Stimulated activated CD4-positive, alpha-beta T cell treated with anti-CD3 and anti-CD28 coated beads, Interleukin-1b, Interleukin-23, amount 100 ng/mL, for 24 hours (primary cell): ENCODE data around the gene ECPAS.
"Not testable (repeated sequence)": the region's sequence is repeated elsewhere in the genome, so short reads cannot be mapped to it uniquely, and the experiment has no call there.

ENCODE experiments used
- DNase-seq, 4 experiments: peaks; one replicate each; pipeline ENCODE4 v3.0.0-alpha.2; 2020; ENCODE audit warnings: low read depth in 4 of 4, low spot score in 1 of 4

The ECPAS gene

DNA sequence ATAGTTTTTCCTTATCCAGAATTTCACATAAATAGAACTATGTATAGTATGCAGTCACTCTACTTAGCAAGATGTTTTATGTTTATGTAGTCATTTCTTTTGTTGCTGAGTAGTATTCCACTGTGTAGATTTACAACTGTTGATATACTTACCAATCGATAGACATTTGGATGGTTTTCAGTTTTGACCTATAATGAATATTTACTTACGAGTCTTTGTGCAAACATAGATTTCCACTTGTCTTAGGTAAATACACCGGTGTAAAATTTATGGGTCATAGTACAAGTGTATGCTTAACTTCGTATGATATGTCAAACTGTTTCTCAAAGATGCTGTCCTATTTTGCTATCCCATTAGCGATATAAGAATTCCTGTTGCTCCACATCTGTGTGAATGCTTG lies 134.4 kb downstream of the ECPAS start:
- DNase-seq = no peak

DNA sequence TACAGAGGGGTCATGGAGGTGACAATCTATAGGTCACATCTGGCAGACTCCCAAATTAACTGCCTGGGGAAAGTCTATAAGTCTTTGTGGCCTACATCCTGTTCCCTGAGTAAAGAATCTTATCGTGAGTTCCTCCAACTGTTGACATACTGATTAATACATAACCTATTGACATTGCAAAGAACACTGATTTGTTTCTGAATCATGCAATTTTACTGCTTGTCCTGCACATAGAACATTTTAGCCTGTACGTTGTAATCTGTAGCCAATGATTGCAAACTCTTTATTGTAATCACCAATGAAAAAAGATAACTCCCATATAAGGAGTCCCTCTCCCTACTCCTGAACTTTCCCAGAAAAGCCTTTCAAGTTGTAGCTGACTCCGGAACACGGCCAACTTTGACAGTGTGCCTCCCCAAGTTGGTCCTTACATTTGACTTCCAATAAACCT lies 135.3 kb downstream of the ECPAS start:
- DNase-seq = no peak

DNA sequence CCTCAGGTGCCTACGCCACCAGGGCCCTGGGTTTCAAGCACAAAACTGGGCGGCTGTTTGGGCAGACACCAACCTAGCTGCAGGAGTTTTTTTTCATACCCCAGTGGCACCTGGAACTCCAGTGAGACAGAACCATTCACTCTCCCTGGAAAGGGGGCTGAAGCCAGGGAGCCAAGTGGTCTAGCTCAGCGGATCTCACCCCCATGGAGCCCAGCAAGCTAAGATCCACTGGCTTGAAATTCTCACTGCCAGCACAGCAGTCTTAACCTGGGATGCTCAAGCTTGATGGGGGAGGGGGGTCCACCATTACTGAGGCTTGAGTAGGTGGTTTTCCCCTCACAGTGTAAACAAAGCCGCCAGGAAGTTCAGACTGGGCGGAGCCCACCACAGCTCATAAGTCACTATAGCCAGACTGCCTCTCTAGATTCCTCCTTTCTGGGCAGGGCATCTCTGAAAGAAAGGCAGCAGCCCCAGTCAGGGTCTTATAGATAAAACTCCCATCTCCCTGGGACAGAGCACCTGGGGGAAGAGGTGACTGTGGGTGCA lies 149.8 kb downstream of the ECPAS start:
- not testable (repeated sequence) for DNase-seq

DNA sequence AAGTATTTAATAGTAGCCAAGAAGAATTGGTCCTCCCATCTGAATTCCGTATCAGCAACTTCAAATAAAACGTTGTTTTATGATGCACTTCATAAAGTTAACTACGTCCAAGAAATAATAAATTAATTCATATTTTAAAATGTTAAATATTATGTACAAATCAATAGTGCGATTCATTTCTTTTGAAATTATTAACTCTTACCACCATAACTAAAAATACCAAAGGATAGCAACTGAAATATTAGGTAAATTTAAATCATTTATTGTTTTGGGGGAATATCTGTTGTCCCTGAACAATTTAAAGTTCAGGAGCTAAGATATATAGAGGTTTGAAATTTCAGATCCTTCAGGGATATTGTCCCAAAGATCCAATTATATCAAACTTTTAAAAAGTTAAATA lies 154.1 kb downstream of the ECPAS start, which contains the start of gene OR2K2:
OR2K2 (minus strand) TSS at position 101 of the 400 bp plus-strand sequence. CDS start 1,791 bp downstream, outside the sequence.
- DNase-seq = no peak

DNA sequence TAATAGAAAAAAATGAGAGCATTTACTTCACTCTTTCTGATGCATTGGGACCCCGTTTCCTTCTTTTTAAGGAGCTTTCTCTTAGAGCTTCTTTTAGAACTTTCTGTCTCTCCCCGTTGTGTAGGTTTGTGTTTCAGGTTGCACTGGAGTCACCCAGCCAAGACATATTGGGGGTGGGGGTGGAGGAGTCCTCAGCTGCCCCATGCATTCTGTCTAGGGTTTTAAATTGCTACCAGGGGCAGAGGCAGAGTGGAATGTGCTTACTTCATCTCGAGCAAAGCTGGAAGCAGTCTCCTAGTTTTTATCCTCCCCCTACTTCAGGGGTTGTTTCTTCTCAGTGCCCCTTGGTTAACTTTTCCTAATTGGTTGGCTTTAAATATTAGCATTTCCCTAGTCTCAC lies 163.6 kb downstream of the ECPAS start:
- no peak for DNase-seq

DNA sequence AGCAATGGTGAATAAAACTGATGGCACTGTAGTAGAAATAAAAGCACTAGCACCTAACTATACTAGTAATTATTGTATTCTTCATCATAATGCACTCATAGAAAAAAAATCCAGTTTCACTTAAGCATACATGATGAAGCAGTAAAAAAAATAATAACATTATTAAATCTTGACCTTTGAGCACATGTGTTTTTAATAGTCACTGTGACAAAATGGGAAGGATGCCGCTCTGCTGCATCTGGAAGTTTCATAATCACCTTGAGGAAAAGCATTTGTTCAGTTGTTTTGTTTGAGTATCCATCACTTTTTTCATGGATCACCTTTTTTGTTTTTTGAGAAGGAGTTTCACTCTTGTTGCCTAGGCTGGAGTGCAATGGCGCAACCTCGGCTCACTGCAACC lies 167.4 kb downstream of the ECPAS start:
- no peak for DNase-seq
